HG02571 (cell line): ENCODE measurements around the gene TAF1B.

Experiments used
- ATAC-seq: cut with Tn5 transposase; IDR thresholded peaks from one replicate; pipeline ENCODE4 v1.9.1; 2021; ENCODE audit warnings: mild to moderate bottlenecking, moderate library complexity; ENCODE audit not compliant: unreplicated experiment

TAF1B gene

DNA sequence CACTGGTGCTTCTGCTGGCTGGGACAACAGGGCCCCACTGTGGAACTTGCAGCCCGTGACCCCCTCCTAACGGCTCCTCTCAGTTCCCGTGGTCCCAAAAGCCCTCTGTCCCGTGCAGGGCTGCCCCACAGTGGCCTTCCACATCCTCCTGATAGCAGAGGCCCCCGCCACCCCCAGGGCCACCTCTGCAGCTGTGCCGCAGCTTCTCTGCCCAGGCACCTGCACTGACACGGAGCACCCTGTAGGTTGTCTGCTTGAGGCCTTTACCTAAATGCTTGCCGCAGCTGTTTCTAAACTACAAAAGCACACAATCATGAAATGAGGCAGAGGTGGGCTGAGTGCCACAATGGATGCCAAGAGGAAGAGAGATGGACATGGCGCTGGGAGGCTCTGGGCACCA is 94.7 kb downstream of the TAF1B start:
- ATAC-seq: no peak

DNA sequence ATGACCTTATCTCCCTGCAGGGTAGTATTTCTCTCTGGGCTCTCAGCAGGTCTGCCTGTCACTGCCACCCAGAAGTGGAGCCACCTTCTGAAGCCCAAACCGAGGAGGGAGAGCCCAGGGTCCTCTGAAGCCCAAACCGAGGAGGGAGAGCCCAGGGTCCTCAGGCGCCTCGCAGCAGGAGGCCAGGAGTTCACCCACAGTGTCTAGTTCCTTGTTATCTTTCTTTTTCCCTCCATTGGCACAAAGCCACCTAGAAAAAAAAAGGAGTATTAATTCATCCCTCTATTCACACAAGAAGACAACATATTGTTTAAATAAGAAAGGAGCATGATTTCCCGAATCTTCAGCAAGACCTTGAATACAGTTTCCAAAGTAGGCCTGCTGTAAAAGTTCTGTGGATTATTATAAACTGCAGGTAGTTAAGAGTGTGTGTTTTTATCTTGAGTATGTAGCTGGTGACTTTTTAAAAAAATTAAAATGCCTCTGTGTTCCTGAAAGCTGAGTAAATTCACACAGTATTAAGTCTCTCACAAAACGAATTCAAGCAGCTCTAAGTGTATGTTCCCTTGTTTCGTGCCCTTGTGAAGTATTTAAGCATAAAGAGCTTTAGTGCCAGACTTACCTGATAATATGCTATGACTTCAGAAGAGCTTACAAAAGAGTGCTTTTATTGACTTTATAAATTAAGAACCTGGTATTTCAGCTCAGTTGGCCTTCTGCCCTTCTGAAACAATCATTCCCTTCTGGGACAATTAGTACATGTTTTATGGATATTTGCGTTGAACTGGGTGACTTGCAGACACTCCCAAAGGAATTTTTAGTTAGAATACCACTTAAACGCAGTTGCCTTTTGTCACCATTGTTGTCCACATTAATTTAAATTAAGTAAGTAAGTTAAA is 96.6 kb downstream of the TAF1B start:
- no peak for ATAC-seq

DNA sequence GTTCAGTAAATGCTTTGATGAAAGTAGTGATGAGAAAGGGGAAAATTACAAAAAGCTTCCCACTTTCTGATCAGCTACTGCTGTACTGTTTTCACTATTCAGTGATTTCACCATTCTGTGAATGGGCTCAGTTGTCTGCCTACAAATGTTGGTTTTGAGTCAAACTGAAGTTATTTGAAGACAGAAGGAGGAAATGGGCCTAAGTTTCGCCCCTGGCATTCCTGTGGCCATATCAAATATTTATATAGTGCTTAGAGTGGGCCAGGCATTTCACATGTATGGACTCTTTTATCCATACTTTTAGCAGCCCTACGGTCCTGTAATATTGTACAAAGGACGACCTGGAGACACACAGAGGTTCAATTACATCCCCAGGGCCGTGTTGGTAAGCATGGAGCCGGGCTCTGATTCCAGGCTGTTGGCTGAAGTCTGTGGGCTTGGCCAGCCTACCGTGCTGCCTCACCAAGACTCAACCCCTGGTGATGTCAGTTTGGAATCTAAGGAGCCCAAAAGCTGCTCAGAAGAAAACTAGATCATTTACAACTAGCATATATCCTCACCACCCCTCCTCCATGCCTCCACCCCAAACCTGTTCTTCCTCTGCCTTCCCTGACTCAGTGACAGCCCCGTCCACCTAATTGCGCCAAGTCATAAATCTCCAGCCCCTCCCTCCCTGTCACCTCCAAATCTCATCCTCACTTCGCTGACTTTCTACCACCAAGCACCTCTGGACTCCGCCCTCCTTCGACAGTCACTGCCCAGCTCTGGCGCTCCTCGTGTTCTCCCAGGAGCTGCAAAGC is 98.1 kb downstream of the TAF1B start:
- ATAC-seq: no peak

DNA sequence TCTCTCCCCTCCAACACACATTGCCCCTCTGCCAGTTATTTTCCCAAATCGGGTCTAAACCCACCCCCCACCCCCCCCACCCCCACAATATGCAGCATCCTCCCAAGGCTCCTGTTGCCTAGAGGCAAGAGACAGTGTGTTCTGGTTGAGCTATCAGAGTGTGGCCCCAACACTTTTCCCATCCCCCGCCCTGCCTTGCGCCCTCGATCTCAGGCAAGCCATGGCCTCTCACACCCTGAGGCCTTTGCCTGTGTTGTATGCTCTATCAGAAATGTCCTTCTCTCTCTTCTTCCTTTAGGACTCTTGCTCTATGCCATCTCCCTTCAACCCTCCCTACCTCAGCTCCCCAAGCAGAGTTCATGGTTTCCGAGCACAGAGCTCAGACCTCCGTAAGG is 98.7 kb downstream of the TAF1B start:
- ATAC-seq: no peak

GRCh38 chr2:9944330-9944758 is 101.1 kb downstream of the TAF1B start:
- ATAC-seq: no peak

DNA sequence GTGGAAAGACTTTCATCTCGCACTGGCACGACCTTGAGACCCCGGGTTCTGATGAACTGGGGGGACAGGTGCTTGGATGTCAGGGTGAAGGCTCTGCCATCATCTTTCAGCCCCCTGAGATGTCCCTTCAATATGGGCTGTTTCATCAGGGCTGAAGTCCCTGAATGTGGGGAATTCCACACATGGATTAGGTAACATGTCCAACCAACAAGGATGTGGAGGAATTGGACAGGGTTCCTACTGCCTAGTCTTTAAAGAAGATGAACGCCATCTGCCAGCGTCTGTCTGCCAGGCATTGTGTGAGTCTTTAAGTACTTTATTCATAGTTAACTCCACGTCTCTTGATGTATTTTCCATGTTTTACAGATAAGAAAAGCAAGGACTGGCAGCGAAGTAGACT is 102.3 kb downstream of the TAF1B start:
- no peak for ATAC-seq

GRCh38 chr2:9946076-9946475 is 102.8 kb downstream of the TAF1B start:
- ATAC-seq: no peak

DNA sequence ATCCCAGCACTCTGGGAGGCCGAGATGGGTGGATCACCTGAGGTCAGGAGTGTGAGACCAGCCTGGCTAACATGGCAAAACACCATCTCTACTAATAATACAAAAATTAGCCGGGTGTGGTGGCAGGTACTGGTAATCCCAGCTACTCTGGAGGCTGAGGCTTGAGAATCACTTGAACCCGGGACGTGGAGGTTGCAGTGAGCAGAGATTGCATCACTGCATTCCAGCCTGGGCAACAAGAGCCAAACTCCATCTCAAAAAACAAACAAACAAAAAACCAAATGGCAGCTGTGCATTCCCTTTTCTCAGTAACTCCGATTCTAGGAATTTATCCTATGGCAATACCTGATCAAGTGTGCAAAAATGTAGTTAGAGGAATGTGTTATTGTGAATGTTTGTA is 103.5 kb downstream of the TAF1B start:
- ATAC-seq: no peak

DNA sequence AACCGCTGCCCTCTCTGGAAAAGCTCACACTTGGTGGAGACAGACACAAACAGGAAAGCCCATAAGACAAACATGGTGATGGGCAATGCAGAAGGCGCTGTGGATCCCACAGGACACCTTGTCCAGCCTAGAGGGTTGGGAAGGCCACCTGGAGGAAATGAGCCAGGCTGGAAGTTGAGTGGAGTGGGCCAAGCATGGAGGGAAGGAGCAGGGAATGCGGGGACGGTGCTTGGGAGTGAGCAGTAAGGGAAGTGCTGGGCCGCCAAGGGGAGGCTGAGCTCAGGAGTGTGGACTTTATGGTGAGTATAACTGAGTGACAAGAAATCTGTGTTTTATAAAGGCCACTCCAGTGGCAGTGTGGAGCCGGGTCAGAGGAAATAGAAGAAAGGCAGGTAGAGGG is 105.4 kb downstream of the TAF1B start:
- ATAC-seq: no peak

DNA sequence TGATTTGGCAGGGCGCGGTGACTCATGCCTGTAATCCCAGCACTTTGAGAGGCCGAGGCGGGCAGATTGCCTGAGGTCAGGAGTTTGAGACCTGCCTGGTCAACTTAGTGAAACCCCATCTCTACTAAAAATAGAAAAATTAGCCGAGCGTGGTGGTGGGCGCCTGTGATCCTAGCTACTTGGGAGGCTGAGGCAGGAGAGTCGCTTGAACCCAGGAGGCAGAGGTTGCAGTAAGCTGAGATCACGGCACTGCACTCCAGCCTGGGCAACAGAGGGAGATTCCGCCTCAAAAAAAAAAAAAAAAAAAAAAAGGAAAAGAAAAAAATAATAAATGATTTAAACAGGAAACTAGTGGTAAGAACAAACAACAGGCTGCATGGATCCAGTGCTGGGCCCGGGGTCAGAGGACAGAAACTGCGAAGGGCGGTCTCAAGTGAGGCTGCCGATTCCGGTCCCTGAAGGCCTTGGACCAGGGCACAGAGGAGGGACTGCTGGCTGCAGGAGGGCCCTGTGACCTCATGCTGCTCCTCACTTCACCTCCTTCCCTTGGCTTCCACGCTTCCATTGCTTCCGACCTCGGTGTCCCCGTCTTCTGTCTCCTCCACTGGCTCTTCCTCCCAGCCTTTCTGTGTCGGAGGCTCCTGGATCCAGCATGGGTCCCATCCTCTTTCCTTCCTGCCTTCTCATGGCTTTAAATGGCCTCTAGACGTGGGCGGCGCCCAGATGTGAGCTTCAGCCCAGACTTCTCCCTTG is 106.1 kb downstream of the TAF1B start:
- ATAC-seq: no peak

- ATAC-seq: no peak
Measured at GRCh38 chr2:9949992-9950520, 106.8 kb downstream of the TAF1B start.

DNA sequence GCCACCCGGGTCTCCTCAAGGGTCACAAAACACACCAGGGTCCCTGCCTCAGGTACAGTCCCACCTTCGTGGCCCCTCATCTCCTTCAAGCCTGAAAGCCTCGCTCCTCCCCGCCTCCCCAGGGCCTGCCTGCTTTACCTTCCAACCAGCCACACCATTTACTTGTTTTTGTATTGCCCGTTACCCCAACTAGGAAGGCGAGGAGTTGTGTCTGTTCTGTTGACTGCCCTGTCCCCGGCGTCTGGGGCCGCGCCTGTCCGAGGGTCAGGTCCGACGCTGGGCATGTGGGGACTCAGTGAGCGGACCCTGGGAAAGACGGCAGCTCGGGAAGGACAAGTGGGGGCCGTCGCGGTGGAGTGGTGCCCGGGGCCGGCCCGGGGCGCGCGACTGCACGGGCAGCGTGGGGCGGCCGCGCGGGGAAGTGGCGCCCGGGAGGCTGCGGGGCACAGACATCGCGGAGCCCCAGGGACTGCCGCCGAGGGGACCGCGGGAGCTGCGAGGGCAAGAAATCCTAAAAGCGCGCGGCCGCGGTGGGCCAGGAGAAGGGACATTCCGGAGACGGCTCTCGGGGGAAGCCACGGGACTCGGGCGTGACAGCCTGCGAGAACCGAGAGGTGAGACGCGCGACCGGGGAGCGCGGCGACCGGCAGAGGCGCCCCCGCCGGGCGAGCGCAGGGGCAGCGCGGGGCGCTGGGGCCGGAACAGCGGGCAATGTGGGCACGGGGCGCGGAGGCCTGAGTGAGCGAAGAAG is 107.4 kb downstream of the TAF1B start:
- ATAC-seq: peak; percentile 31

- ATAC-seq: no peak
Measured at GRCh38 chr2:9951272-9951521, 107.9 kb downstream of the TAF1B start.

DNA sequence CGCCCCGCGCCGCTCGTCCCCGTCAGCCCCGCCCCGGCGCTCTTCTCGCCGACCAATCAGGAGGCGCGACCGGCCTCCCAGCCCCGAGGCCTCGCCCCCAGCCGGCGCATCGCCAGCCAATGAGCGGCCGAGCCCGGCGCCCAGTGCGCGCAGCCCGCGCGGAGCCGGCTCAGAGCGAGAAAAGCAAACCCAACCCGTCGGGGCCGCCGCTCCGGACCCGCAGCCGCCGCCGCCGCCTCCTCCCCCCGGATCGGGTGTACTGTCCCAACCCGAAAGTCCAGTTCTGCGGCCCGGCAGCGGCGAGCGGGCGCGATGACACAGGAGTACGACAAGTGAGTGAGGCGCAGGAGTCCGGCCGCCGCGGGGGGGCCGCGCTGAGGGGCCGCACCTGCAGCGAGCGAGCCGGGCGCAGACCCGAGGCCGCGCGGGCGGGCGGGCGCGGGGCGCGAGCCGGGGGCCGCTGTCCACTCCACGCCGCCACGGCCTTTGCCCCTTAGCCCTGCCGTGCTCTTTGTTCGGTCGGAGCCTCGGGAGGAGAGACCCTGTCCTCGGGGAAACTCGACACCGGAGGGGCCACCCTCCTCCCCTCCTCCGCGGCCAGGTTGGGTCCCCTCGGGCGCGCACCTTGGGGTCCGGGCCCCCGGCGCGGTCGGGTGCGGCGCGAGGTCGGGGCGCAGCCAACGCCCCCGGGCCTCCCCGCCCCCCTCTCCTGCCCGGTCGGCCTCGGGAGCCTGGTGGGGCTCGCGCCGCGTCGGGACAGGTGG is 108.4 kb downstream of the TAF1B start, which contains the start of gene GRHL1:
Gene GRHL1, plus strand, starts transcription at position 172 of the 764 bp plus-strand sequence. Its CDS starts 141 bp downstream, at position 313.
- ATAC-seq: peak; percentile 90

- ATAC-seq: no peak
Measured at GRCh38 chr2:9952286-9952737, 109.0 kb downstream of the TAF1B start.

- ATAC-seq: no peak
Measured at GRCh38 chr2:9952856-9953503, 109.7 kb downstream of the TAF1B start.

DNA sequence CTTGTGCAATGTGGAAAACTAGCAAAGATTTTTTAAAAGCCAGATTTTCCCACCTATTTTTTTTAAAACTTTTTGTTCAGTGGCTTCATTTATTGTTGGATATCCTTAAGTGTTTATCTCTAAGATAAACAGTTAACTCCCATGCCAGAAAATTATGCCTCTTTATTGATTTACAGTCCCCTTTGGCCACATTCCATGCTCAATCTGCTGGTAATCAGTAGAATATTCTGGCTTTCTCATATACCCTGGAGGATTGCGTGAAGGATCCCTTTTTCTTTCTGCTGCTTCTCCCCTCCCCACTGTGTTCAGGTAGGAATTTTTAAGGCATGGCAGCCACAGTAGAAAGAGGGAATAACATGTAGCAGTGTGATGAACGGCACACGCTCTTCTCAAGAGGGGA is 110.9 kb downstream of the TAF1B start:
- no peak for ATAC-seq

GRCh38 chr2:9958057-9958456 is 114.8 kb downstream of the TAF1B start:
- ATAC-seq: no peak

GRCh38 chr2:9959262-9959661 is 116.0 kb downstream of the TAF1B start:
- ATAC-seq: no peak
